Measurements from ENCODE around the gene AFAP1L2.
A peak's percentile ranks its signal among the peaks of the same experiment; 100 is the strongest.

AFAP1L2 gene, protein sequence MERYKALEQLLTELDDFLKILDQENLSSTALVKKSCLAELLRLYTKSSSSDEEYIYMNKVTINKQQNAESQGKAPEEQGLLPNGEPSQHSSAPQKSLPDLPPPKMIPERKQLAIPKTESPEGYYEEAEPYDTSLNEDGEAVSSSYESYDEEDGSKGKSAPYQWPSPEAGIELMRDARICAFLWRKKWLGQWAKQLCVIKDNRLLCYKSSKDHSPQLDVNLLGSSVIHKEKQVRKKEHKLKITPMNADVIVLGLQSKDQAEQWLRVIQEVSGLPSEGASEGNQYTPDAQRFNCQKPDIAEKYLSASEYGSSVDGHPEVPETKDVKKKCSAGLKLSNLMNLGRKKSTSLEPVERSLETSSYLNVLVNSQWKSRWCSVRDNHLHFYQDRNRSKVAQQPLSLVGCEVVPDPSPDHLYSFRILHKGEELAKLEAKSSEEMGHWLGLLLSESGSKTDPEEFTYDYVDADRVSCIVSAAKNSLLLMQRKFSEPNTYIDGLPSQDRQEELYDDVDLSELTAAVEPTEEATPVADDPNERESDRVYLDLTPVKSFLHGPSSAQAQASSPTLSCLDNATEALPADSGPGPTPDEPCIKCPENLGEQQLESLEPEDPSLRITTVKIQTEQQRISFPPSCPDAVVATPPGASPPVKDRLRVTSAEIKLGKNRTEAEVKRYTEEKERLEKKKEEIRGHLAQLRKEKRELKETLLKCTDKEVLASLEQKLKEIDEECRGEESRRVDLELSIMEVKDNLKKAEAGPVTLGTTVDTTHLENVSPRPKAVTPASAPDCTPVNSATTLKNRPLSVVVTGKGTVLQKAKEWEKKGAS

DNA sequence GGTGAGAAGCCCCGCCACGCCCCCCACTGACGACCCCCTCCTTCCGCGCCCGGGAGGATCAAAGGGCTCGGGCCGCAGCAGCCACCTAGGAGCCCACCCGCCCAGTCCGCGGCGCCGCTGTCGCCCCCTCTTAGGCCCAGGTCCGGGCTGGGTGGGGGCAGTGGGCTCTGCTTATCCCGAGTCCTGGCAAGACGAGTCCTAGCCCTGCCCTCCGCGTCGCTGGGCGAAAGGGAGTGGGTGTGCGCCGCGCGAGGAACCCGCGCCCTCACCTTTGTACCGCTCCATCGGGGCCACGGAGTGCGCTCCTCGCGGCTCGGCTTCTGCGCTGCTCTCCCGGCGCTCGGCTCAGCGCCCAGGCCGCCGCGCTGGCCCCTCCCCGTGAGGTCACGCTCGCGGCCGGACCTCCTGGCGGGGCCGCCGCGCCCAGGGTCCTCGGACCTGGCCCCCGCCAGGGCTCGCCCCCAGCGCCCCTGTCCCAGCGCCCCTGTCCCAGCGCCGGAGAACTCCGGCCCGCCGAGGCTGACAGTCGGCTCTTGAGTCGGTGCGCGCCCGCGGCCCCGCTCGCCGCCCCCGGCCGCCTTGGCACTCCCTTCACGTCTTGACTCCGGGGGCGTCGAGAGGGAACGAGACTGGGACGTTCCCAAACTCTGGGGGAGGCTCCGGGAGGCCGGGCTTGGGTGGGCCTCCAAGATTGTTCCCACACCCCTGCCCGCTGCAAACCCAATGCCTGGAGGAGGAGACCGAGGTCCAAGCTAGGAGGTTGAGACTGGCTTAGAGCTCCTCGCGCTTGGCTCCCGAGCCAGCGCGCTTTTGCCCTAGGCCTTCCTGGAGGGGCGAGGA lies at the start of gene AFAP1L2:
Gene AFAP1L2, minus strand, starts transcription at position 332 of the 840 bp plus-strand sequence. Its CDS starts 47 bp downstream, at position 285.
- DNase-seq: no peak

DNA sequence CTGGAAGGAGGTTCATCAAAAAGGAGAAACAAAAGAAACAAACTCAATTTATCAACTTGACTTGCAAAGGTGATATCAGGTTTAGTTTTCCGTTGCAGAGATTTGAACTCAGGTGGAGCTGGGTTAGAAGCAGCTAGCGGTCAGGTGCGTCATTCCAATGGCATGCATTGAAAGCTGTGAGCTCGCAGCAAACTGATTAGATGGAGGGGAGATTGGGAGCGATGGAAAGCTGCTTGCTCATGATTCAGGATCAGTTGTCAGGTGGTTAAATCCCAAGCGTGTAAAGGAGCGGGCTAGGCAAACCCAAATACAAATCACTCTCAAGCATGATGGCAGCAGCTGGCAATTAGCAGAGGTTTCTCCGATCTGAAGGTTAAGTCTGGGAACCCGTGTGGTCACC lies 49.3 kb upstream of the AFAP1L2 start:
- DNase-seq: no peak

DNA sequence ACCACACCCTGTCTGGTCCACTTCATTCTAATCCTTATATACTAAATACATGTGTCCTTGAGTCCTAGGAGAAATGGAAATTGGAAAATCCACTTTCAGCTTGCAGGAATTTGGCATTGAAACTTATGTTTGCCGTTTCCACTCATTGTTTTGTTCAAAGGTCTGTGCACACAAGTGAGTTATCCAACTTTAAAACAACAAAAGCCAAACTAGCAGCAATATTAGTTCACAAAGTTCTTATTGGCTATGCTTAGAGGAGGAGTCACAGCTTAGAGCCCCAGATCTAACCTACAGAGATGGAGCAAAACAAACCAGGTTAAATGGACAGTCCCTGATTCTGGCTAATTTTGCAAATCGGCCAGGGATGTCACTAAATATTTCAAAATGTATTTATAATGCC lies 44.6 kb upstream of the AFAP1L2 start:
- DNase-seq: no peak

DNA sequence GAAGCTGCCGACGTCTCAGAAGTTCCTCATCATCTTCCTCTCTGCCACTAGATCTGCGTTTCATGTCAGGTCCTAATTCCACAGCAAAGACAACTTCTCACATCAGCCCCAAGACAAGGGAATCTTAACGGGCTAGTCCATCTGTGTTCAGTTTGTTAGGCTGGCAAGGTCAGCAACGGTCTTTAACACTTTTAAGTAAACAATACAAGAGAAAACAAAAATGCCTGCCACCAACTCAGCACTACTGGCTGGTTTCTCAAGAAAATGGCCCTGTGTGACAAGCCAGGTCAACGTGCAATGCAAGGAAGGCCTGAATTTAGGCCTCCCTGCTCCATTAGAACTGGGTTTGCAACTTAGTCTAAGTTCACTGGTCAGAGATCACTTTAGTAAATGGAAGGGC lies 41.0 kb upstream of the AFAP1L2 start:
- DNase-seq: no peak

DNA sequence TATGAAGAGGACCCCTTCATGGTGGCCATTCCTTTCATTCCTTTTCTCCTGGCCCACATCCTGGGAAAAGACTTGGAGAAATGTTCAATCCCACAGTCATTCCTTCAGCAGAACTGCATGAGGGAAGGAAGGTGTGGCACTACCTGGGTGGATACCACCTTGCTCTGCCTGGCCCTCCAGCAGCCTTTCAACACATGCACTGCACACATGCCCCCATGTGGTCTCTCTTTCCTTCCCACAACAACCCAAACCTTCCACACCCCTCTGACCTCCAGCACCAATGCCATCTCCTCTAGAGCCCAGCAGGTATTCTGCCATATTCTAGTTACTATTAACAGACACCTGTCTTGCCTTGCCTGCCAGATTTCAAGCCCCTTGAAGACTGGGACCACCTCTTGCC lies 40.5 kb upstream of the AFAP1L2 start:
- no peak for DNase-seq

DNA sequence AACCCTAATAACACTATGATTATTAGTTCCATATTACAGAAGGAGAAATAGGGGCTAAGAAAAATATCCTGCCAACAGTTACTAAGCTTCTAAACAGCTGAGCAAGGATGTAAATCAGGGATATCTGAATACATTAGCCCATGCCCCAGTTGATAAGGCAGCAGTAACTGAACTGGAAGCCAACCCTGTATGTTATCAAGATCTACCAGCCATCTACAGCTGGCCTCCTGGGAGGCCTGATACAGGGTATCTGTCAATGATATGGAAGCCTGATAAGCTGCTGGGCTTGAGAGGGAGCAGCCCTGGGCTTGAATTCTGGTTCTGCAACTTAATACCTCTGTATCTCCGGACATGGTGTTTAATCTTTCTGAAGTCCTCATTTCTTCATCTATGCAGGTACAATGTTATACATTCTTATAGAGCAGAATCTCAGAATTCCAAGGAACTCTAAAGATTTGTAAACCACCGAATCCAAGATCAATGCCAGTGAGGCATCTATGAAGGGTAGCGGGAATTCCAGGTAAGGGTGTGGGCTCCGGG lies 37.9 kb upstream of the AFAP1L2 start:
- DNase-seq: peak; percentile 48

DNA sequence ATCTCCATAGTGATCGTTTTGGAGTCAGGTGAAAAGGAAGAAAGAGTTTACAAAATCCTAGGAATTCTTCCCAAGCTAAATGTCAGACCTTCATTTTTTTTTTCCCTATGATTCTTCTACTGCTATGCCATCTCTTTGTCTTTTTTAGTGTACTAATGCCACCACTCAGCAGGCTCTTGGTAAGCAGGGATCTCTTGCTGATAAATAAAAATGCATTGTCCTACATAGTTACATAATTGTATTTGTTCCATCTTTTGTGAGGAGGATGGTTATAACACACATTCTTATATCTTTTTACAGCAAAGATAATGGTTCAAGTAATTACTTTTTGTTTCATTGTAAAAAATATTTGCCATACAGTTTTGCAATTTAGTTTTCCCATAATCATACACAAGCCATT lies 36.8 kb upstream of the AFAP1L2 start:
- DNase-seq: no peak

DNA sequence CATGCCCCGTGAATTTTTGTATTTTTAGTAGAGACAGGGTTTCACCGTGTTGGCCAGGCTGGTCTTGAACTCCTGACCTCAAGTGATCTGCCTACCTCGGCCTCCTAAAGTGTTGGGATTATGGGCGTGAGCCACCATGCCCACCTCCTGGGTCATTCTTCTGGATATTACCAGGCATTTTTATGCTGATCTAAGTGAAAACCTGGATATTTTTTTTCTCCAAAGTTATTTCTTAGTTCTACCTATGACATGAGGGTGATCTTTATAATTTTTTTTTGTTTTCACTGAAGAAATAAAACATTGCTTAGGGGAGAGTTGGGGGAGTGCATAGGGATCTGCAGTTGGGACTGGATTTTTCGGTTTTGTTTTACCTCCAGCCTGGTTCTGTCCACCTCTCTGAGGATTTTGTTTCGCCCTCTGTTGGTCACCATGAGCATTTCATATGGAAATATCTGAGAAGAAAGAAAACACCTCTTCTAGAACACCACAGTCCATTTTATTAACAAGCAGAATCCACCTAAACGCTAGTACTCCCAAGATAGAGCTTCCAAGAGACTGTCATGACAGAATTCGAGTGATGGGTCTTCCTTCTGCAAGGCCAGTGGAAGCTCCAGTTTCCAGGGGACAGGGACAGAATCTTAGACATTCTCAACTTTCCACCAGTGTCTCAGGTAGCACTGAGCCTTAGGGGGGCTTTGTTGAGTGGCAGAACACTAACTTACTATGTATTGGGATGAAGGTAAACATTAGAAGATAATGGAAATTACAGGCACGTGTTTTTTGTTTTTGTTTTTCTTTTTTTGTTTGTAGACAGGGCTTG lies 33.4 kb upstream of the AFAP1L2 start:
- DNase-seq: peak; percentile 16

DNA sequence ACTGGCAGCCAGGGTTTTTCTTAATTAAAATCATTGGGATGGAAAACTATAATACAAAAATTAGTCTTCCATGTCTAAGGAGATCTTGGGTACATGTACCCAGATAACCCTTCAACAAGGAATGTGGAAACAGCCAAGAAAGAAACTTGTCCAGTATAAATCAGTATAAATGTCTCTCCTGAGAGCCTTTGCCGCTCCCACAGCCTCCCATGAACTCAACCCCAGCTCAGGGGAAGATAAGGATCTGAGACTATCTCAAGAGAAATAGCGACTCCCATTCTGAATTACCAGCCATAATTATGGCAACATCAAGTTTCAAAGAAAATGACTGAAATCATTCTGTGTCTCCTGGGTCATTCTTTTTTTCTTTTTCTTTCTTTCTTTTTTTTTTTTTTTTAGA lies 32.6 kb upstream of the AFAP1L2 start:
- no peak for DNase-seq

DNA sequence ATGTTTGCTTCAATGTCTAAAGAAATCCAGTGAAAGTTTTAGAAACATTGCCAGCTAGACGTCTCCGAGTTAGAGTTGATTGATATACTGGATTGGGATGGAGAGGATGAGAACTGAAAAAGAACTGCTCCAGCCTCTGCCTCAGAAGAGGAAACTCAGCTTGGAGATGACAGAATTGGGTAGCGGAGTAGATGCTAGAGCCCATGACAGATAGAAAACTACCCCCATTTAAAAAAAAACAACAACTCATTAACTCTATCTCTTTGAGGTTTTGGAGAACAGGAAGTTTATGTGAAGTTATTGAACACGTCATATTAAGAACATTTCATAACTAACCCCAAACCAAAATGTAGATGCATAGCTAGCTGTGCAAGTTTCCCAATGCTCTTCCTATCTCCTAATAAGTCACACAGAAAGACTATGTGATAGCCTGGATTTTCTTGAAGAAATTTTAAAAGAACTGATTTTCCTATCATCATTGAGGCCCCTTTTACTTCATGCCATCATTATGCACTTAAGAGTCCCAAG lies 28.3 kb upstream of the AFAP1L2 start:
- no peak for DNase-seq

DNA sequence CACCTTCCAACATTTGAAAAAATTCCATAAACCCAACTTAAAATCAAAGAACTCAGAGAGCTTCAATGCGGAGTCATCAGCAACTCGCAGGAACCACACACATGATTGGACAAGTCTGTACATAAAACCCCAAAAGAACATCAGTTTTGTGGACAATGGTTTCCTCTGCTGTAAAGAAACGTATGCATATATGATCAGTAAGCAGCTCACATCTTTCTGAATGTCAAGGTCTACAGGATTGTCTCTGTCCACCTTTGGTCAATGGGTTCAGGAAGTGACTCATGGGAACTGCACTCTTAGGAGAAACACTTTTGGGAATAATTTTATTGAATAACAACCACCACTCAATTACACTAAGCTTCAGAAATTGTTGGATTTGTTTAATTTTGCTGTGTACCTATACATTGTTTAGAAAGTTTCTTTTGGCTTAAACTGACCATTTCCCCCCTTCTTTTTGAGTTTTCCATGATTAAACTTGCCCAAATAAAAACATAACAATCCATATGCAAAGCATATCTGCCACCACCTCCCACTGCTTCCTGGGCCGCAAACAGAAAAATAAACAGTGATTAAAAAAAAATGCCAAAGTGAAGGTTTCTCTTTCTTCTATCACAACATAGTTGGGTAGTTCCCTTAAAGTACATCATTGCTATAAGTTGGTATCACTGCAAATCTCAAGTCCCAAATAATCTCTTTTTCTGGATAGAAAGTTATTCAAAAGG lies 27.3 kb upstream of the AFAP1L2 start:
- DNase-seq: no peak

DNA sequence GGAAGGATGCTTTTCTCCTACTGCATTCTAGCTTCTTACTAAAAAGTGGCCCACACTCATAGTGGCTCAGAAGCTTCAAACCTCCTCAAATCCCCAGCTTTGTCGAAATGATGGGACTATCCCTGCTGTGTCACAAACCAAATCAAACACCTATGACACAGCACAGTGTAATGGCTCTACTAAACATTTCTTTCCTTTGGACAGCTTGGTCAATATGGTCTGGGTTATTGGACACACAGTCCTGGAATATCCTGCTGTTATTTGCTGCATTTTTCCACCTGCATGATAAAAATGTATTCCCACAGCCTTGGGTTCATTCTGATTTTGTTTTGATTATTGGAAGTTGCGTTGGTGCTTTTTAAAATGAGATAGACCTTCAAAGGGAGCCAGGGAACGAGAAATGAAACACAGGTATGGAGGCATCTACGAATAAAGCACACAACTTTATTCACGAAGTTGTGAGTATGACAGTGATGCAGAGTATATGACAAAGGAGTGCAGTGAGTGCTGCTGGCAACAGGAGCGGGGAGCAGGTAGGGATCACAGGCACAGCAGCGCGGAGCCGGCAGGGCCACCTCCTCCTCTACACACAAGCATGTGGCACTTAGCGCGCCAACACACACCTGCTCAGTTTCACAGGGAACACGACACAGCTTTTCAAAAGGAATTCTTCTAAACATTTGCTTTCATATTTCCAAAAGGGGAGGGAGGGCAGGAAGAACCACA lies 26.5 kb upstream of the AFAP1L2 start:
- DNase-seq: no peak

DNA sequence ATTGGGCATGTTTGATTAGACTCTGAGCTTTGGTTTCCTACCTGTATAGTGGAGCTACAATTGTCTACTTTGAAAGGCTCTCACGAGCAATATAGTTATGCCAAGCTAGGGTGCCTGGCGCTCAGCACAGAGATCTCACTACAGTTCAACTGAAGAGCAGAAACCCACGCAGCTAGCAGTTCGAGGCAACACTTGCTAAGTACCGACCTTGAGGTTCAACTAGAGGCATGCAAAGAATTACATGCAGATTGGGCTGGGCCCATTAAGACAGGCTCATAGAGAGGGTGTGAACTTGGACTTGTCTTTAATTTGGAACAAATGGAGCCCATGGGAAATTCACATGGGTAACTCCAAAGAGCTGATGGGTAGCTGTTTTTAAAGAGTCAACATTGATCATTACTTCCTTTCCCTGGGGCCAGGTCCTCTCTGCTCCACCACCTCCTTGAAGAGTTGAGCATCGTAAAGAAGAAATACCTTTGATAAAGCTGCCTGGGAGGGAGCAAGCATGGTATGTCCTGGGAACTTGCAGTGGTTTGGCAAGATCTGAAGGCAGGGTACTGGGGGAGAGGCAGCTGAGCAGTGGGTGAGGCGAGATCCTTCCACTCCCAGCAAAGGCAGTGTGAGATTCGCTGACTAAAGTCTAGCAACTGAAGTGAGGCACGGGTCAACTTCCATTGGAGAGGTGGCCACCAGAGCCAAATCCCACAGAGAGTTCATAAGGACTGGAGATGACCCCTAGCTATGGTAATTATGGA lies 25.5 kb upstream of the AFAP1L2 start:
- DNase-seq: no peak

DNA sequence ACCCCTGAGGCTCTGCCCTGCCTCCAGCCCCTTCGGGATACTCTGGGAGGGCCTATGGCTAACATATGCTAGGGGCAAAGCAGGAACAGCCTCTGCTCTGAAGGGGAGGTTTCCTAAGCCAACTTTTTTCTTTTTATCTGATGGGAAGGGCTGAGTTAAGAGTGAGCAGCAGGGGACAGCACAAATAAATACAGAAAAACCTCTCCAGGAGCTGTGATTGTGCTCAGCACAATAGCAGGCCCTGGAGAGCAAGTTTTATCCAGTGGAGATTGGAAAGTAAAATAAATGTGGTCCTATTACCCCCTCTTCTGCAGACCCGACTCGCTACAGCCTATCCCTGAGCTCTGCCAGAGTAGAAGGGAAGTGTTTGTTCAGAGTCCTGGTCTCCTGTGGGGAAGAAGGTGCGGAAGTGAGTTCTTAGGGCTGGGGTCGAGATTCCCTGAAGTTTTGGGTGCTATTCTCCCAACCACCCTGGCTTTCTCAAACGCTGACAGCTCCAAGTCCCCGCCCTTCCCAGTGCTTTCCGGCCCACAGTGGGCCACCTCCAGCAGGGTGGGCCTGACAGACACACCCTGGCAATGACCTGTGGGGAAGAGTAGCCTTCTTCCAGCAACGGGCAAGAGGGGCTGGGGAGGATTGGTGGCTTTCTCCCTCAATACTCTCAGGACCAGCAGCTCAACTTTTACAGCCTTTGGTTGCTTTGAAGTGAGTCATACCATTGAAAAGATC lies 23.0 kb upstream of the AFAP1L2 start:
- no peak for DNase-seq

DNA sequence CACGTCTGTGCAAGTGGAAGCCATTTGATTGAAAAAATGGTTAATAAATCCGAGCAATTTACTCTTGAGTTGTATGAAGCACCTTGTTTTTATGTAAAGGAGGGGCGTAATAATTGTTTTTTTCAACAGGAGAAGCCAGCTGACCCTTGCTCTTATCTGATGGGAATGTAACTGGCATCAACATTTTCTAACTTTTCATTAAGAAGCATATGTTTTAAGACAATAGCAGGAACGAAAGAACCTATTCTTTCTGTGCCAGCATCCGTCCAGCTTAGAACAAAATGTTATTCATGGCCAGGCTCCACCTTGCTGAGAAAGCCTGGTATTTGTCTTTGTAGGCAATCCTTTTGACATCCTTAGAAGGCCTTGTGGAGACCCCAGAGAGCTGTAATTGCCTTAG lies 22.2 kb upstream of the AFAP1L2 start:
- no peak for DNase-seq

DNA sequence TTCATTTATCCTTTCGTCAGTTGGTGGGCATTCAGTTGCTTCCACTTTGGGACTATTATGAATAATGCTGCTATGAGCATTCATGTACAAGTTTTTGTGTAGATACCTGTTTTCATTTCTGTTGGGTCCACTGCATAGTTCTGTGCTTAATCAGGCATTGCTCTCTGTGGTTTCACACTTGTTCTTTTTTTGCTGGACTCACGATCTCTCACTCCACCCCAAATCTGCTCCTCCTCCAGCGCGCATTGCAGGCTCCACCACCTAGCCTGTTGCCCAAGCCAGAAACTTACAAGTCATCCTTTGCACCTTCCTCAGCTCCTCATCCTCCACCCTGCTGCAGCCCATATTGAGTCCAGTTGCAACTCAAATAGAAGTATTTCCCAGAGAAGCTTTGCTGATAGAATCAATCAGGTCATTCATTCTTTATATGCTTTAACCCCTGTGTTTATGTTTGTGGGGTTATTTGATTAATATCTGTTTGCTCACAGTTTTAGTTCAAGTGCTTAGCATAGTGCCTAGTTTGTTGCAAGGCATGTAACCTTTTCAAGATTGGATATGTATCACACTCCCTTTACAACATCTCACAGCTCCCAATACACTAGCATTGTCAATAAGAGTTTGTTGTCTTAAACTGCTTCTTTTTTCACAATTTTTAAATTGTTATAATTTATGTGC lies 16.6 kb upstream of the AFAP1L2 start:
- no peak for DNase-seq

DNA sequence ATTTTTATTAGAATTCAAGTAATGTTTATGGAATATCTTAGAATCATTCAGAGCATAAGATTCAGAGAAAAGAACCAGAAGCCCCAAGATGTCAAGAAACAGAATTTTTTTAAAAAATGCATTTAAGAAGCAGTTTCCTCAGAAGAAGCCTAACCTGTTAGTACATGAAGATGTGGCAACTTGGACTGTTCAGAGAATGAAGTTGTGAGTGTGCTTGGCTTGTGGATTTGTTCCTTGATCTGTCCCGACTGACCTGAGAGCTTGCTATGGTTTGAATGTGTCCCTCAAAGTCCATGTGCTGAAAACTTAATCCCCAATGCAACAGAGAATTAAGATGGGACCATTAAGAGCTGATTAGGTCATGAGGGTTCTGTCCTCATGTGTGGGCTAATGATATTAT lies 13.8 kb upstream of the AFAP1L2 start:
- no peak for DNase-seq
